Stimulated activated naive CD4-positive, alpha-beta T cell treated with Interleukin-2 at 50 U/mL for 16 hours (primary cell): Measurements from ENCODE around the gene HSPG2.

ENCODE experiments used
- DNase-seq: peaks from one replicate; lab custom pipeline; 2025; lab: John Stamatoyannopoulos, UW

HSPG2 gene

GRCh38 chr1:21898326-21899200, 38.5 kb downstream of the HSPG2 start:
- no peak for DNase-seq

GRCh38 chr1:21897844-21898243, 39.3 kb downstream of the HSPG2 start:
- no peak for DNase-seq

GRCh38 chr1:21896652-21897532, 40.2 kb downstream of the HSPG2 start:
- DNase-seq, result no peak

GRCh38 chr1:21896026-21896425, 41.1 kb downstream of the HSPG2 start:
- no peak for DNase-seq

- DNase-seq, result no peak
Measured at GRCh38 chr1:21894034-21894881, 42.9 kb downstream of the HSPG2 start.

GRCh38 chr1:21893046-21893805, 43.9 kb downstream of the HSPG2 start:
- DNase-seq, result no peak

- DNase-seq, result no peak
Measured at GRCh38 chr1:21891621-21892479, 45.3 kb downstream of the HSPG2 start.

GRCh38 chr1:21891081-21891480, 46.0 kb downstream of the HSPG2 start:
- DNase-seq, result no peak

GRCh38 chr1:21888500-21888899, 48.6 kb downstream of the HSPG2 start:
- DNase-seq, result no peak

- no peak for DNase-seq
Measured at GRCh38 chr1:21887796-21888195, 49.3 kb downstream of the HSPG2 start.

GRCh38 chr1:21887216-21887736, 49.8 kb downstream of the HSPG2 start:
- DNase-seq, result no peak

- DNase-seq, result no peak
Measured at GRCh38 chr1:21886486-21887215, 50.5 kb downstream of the HSPG2 start.

GRCh38 chr1:21885236-21886037, 51.7 kb downstream of the HSPG2 start:
- no peak for DNase-seq

- DNase-seq, result no peak
Measured at GRCh38 chr1:21884456-21885235, 52.5 kb downstream of the HSPG2 start.

- DNase-seq, result no peak
Measured at GRCh38 chr1:21882721-21883415, 54.2 kb downstream of the HSPG2 start.

- no peak for DNase-seq
Measured at GRCh38 chr1:21881250-21881649, 55.9 kb downstream of the HSPG2 start.

- DNase-seq, result no peak
Measured at GRCh38 chr1:21880619-21880970, 56.5 kb downstream of the HSPG2 start.
